CD8-positive, alpha-beta memory T cell (primary cell): ENCODE data around the gene TMEM214. TPM values are rescaled to one million over a fixed set of nuclear protein-coding genes. Genes with fewer than 3 reads are reported as not detected.

ENCODE experiments used
- CTCF ChIA-PET: fragments of 350-600 bp; sonication (Branson Sonifier 250); formaldehyde crosslinking; loops from one replicate; lab custom pipeline; 2021; ENCODE audit warnings: antibody characterized with exemption; lab: Charles Lee
- POLR2A ChIA-PET: fragments of 350-600 bp; sonication (Branson Sonifier 250); formaldehyde crosslinking; loops from one replicate; lab custom pipeline; 2021; ENCODE audit warnings: antibody characterized with exemption; lab: Charles Lee
- DNase-seq, 5 donors: peaks; one replicate each; pipeline versions ENCODE4 v3.0.0 to v3.0.0-alpha.2; 2020 to 2022; ENCODE audit warnings: mixed read lengths in 1 of 5
- H3K27ac ChIP-seq: one replicate; pipeline ENCODE4 v1.7.0; 2013; ENCODE audit warnings: low read depth, mild to moderate bottlenecking, low read length, moderate library complexity
- H3K27me3 ChIP-seq: 2 replicates; pipeline ENCODE4 v1.7.0; 2013; ENCODE audit warnings: low read length, mild to moderate bottlenecking; ENCODE audit not compliant: insufficient read depth, poor library complexity, severe bottlenecking
- H3K36me3 ChIP-seq: 2 replicates; pipeline ENCODE4 v1.7.0; 2013; ENCODE audit warnings: mild to moderate bottlenecking, low read length, moderate library complexity; ENCODE audit not compliant: insufficient read depth
- H3K4me1 ChIP-seq: 2 replicates; pipeline ENCODE4 v1.7.0; 2013; ENCODE audit warnings: mild to moderate bottlenecking, low read length, moderate library complexity; ENCODE audit not compliant: insufficient read depth
- H3K4me3 ChIP-seq: 2 replicates; pipeline ENCODE4 v1.7.0; 2013; ENCODE audit warnings: mild to moderate bottlenecking, low read length
- H3K9me3 ChIP-seq: 2 replicates; pipeline ENCODE4 v1.7.0; 2013; ENCODE audit warnings: mild to moderate bottlenecking, low read length
- H3K27ac Mint-ChIP-seq, 8 donors: one replicate each; pipeline ENCODE4 v1.8.0; 2020 to 2021; ENCODE audit warnings: mixed read lengths in 8 of 8, mild to moderate bottlenecking in 6 of 8, inconsistent platforms in 3 of 8, moderate library complexity in 3 of 8
- H3K27me3 Mint-ChIP-seq, 2 donors: one replicate each; pipeline ENCODE4 v1.8.0; 2020 to 2021; ENCODE audit warnings: mixed read lengths in 2 of 2, mild to moderate bottlenecking in 1 of 2, moderate library complexity in 1 of 2
- H3K36me3 Mint-ChIP-seq, 3 donors: one replicate each; pipeline ENCODE4 v1.8.0; 2020 to 2021; ENCODE audit warnings: mixed read lengths in 3 of 3, inconsistent platforms in 1 of 3, mild to moderate bottlenecking in 1 of 3
- H3K4me1 Mint-ChIP-seq, 3 donors: one replicate each; pipeline ENCODE4 v1.8.0; 2020 to 2021; ENCODE audit warnings: mixed read lengths in 3 of 3, inconsistent platforms in 1 of 3, mild to moderate bottlenecking in 1 of 3
- H3K4me3 Mint-ChIP-seq, 7 donors: one replicate each; pipeline ENCODE4 v1.8.0; 2020 to 2021; ENCODE audit warnings: mixed read lengths in 7 of 7, mild to moderate bottlenecking in 6 of 7, moderate library complexity in 4 of 7, inconsistent platforms in 2 of 7
- H3K9me3 Mint-ChIP-seq, 5 donors: one replicate each; pipeline ENCODE4 v1.8.0; 2020 to 2022; ENCODE audit warnings: mixed read lengths in 5 of 5, mild to moderate bottlenecking in 3 of 5, moderate library complexity in 2 of 5, inconsistent platforms in 1 of 5
- polyA plus RNA-seq: library from polyadenylated mRNA; unstranded; fragments of 300-500 nt; fragmentation: Illumina TruSeq; gene quantifications from one replicate; pipeline ENCODE4 v1.2.3, GENCODE V29; 2021
- total RNA-seq, 2 experiments: library from RNA; stranded (reverse); gene quantifications; one replicate each; pipeline ENCODE4 v1.2.3, GENCODE V29; 2021

TMEM214 gene
- total and polyA plus RNA-seq, 3 experiments from 2014 or later: 36.3 to 71.7 (median 67.6) TPM

GRCh38 chr2:27053321-27053720, 20.6 kb downstream of the TMEM214 start:
- no peak for DNase-seq
- H3K4me1 ChIP-seq: peaks cover 14% of the 10 kb centered on the region
- peaks cover 3 to 19% of the 10 kb centered on the region in 2 donors for H3K27me3 Mint-ChIP-seq
- no peak overlapping the region for H3K27ac ChIP-seq
- H3K27me3 ChIP-seq: no peaks in the 10 kb centered on the region
- H3K9me3 Mint-ChIP-seq: peaks cover 0 to 10% (median 7%) of the 10 kb centered on the region in 5 donors
- peaks cover 14% of the 10 kb centered on the region for H3K36me3 ChIP-seq
- H3K4me3 ChIP-seq: no peak overlapping the region
- ChIA-PET CTCF (interaction anchor here (1.2 to 1.6 kb wide), 2 partner anchors 12 to 34 kb away, joined by 3 to 5 read pairs; partner anchors contain the start of gene KHK), POLR2A (interaction anchor here (0.9 to 4.9 kb wide), 2 partner anchors 18 to 21 kb away, joined by 3 to 58 read pairs; partner anchors contain the start of gene OST4)
- peak overlapping the region; percentile 1 to 100 (median 42) for H3K27ac Mint-ChIP-seq
- peaks cover 23 to 26% (median 24%) of the 10 kb centered on the region in 3 donors for H3K4me1 Mint-ChIP-seq
- peak overlapping the region; percentile 5 to 99 (median 84) for H3K4me3 Mint-ChIP-seq
- H3K36me3 Mint-ChIP-seq: peaks cover 0 to 51% (median 8%) of the 10 kb centered on the region in 3 donors
- H3K9me3 ChIP-seq: no peaks in the 10 kb centered on the region

- H3K9me3 ChIP-seq: no peaks in the 10 kb centered on the region
- peaks cover 0 to 10% (median 7%) of the 10 kb centered on the region in 5 donors for H3K9me3 Mint-ChIP-seq
- H3K36me3 ChIP-seq: peaks cover 14% of the 10 kb centered on the region
- peak overlapping the region in 2 of 8 donors; percentile 7 to 74 for H3K27ac Mint-ChIP-seq
- peaks cover 14% of the 10 kb centered on the region for H3K4me1 ChIP-seq
- H3K27me3 Mint-ChIP-seq: peaks cover 3 to 19% of the 10 kb centered on the region in 2 donors
- peaks cover 0 to 56% (median 8%) of the 10 kb centered on the region in 3 donors for H3K36me3 Mint-ChIP-seq
- peaks cover 23 to 26% (median 24%) of the 10 kb centered on the region in 3 donors for H3K4me1 Mint-ChIP-seq
- no peak for DNase-seq
- ChIA-PET POLR2A (interaction anchor here (4.9 kb wide), 1 partner anchor 17 kb away, joined by 58 read pairs; the partner anchor contains the start of gene OST4), CTCF (interaction anchor here (1.3 to 1.6 kb wide), 2 partner anchors 20 to 34 kb away, joined by 3 to 5 read pairs; partner anchors contain the start of gene KHK)
- H3K4me3 Mint-ChIP-seq: peak overlapping the region in 3 of 7 donors; percentile 54 to 84 (median 83)
- no peaks in the 10 kb centered on the region for H3K27me3 ChIP-seq
- H3K27ac ChIP-seq: no peak overlapping the region
- H3K4me3 ChIP-seq: no peak overlapping the region
Measured at GRCh38 chr2:27053776-27054175, 21.0 kb downstream of the TMEM214 start.

- H3K27ac ChIP-seq: no peak overlapping the region
- no peak for DNase-seq
- H3K4me3 Mint-ChIP-seq: peak overlapping the region in 2 of 7 donors; percentile 2 to 49
- H3K36me3 Mint-ChIP-seq: peaks cover 0 to 63% (median 8%) of the 10 kb centered on the region in 3 donors
- peaks cover 14% of the 10 kb centered on the region for H3K36me3 ChIP-seq
- H3K4me1 Mint-ChIP-seq: peaks cover 18 to 21% (median 19%) of the 10 kb centered on the region in 3 donors
- H3K4me3 ChIP-seq: no peak overlapping the region
- H3K27ac Mint-ChIP-seq: peak overlapping the region in 5 of 8 donors; percentile 24 to 74 (median 65)
- peaks cover 9% of the 10 kb centered on the region for H3K4me1 ChIP-seq
- H3K9me3 Mint-ChIP-seq: peaks cover 0 to 10% (median 7%) of the 10 kb centered on the region in 5 donors
- POLR2A ChIA-PET: interaction anchor here (1.0 to 1.1 kb wide), 2 partner anchors 17 to 26 kb away, joined by 3 read pairs; partner anchors contain the start of gene OST4
- no peaks in the 10 kb centered on the region for H3K9me3 ChIP-seq
- peaks cover 3 to 16% of the 10 kb centered on the region in 2 donors for H3K27me3 Mint-ChIP-seq
- H3K27me3 ChIP-seq: no peaks in the 10 kb centered on the region
- CTCF ChIA-PET: interaction anchor here (0.9 to 1.9 kb wide), 4 partner anchors 17 to 33 kb away, joined by 3 to 5 read pairs (median 4); partner anchors contain the start of genes KHK and OST4
Measured at GRCh38 chr2:27054721-27055120, 22.0 kb downstream of the TMEM214 start.

GRCh38 chr2:27057184-27057583, 24.4 kb downstream of the TMEM214 start:
- no peaks in the 10 kb centered on the region for H3K27me3 ChIP-seq
- peaks cover 14% of the 10 kb centered on the region for H3K36me3 ChIP-seq
- H3K36me3 Mint-ChIP-seq: peaks cover 0 to 52% (median 4%) of the 10 kb centered on the region in 3 donors
- H3K4me1 Mint-ChIP-seq: peaks cover 3 to 9% (median 4%) of the 10 kb centered on the region in 3 donors
- ChIA-PET CTCF (no interaction called here), POLR2A (no interaction called here)
- DNase-seq: no peak
- no peak overlapping the region for H3K27ac Mint-ChIP-seq
- no peaks in the 10 kb centered on the region for H3K9me3 ChIP-seq
- peaks cover 0 to 2% of the 10 kb centered on the region in 2 donors for H3K27me3 Mint-ChIP-seq
- no peaks in the 10 kb centered on the region for H3K9me3 Mint-ChIP-seq
- no peak overlapping the region for H3K4me3 Mint-ChIP-seq
- H3K4me1 ChIP-seq: peaks cover 4% of the 10 kb centered on the region
- no peak overlapping the region for H3K27ac ChIP-seq
- H3K4me3 ChIP-seq: no peak overlapping the region

- peak overlapping the region in 2 of 8 donors; percentile 42 to 66 for H3K27ac Mint-ChIP-seq
- no peak overlapping the region for H3K27ac ChIP-seq
- ChIA-PET POLR2A (no interaction called here), CTCF (interaction anchor here (1.0 to 1.6 kb wide), 3 partner anchors 10 to 97 kb away, joined by 3 to 4 read pairs (median 3); partner anchors contain the start of gene OST4)
- H3K27me3 Mint-ChIP-seq: peaks cover 0 to 2% of the 10 kb centered on the region in 2 donors
- H3K4me1 Mint-ChIP-seq: peaks cover 0 to 12% (median 6%) of the 10 kb centered on the region in 3 donors
- no peaks in the 10 kb centered on the region for H3K4me1 ChIP-seq
- no peak for DNase-seq
- peaks cover 0 to 60% (median 9%) of the 10 kb centered on the region in 3 donors for H3K36me3 Mint-ChIP-seq
- H3K4me3 Mint-ChIP-seq: no peak overlapping the region
- no peaks in the 10 kb centered on the region for H3K9me3 ChIP-seq
- no peaks in the 10 kb centered on the region for H3K9me3 Mint-ChIP-seq
- H3K36me3 ChIP-seq: peaks cover 19% of the 10 kb centered on the region
- H3K27me3 ChIP-seq: no peaks in the 10 kb centered on the region
- H3K4me3 ChIP-seq: no peak overlapping the region
Measured at GRCh38 chr2:27058210-27058609, 25.4 kb downstream of the TMEM214 start.

GRCh38 chr2:27059141-27059820, 26.5 kb downstream of the TMEM214 start:
- Mint-ChIP-seq H3K27me3 (peaks cover 0 to 2% of the 10 kb centered on the region in 2 donors), H3K4me3 (no peak overlapping the region), H3K9me3 (no peaks in the 10 kb centered on the region), H3K36me3 (peaks cover 0 to 62% (median 9%) of the 10 kb centered on the region in 3 donors), H3K27ac (peak overlapping the region in 2 of 8 donors; percentile 17 to 42), H3K4me1 (peaks cover 2 to 12% (median 11%) of the 10 kb centered on the region in 3 donors)
- H3K9me3 ChIP-seq: no peaks in the 10 kb centered on the region
- H3K4me3 ChIP-seq: no peak overlapping the region
- no peak overlapping the region for H3K27ac ChIP-seq
- H3K36me3 ChIP-seq: peaks cover 19% of the 10 kb centered on the region
- no peaks in the 10 kb centered on the region for H3K27me3 ChIP-seq
- POLR2A ChIA-PET: no interaction called here
- no peak for DNase-seq
- H3K4me1 ChIP-seq: no peaks in the 10 kb centered on the region
- CTCF ChIA-PET: interaction anchor here (0.6 to 1.6 kb wide), 4 partner anchors 9 to 98 kb away, joined by 3 to 4 read pairs (median 3); partner anchors contain the start of gene OST4

- H3K27ac Mint-ChIP-seq: peak overlapping the region in 2 of 8 donors; percentile 29 to 40
- peaks cover 2 to 13% (median 12%) of the 10 kb centered on the region in 3 donors for H3K4me1 Mint-ChIP-seq
- ChIA-PET POLR2A (interaction anchor here (3.1 kb wide), 1 partner anchor 11 kb away, joined by 15 read pairs; the partner anchor contains the start of gene OST4), CTCF (no interaction called here)
- peaks cover 19% of the 10 kb centered on the region for H3K36me3 ChIP-seq
- H3K4me3 ChIP-seq: no peak overlapping the region
- H3K36me3 Mint-ChIP-seq: peaks cover 0 to 59% (median 5%) of the 10 kb centered on the region in 3 donors
- H3K27ac ChIP-seq: no peak overlapping the region
- no peaks in the 10 kb centered on the region for H3K9me3 Mint-ChIP-seq
- no peaks in the 10 kb centered on the region for H3K27me3 ChIP-seq
- H3K4me1 ChIP-seq: no peaks in the 10 kb centered on the region
- H3K27me3 Mint-ChIP-seq: peaks cover 0 to 2% of the 10 kb centered on the region in 2 donors
- H3K9me3 ChIP-seq: no peaks in the 10 kb centered on the region
- DNase-seq: no peak
- H3K4me3 Mint-ChIP-seq: no peak overlapping the region
Measured at GRCh38 chr2:27060323-27060722, 27.6 kb downstream of the TMEM214 start.
